HG03442 (cell line): ENCODE results near the gene MED13L.
A peak's percentile ranks its signal among the peaks of the same experiment; 100 is the strongest.

ENCODE experiments used
- ATAC-seq: cut with Tn5 transposase; IDR thresholded peaks from one replicate; pipeline ENCODE4 v1.9.1; 2021; ENCODE audit warnings: mild to moderate bottlenecking, moderate library complexity; ENCODE audit not compliant: unreplicated experiment

MED13L gene

DNA sequence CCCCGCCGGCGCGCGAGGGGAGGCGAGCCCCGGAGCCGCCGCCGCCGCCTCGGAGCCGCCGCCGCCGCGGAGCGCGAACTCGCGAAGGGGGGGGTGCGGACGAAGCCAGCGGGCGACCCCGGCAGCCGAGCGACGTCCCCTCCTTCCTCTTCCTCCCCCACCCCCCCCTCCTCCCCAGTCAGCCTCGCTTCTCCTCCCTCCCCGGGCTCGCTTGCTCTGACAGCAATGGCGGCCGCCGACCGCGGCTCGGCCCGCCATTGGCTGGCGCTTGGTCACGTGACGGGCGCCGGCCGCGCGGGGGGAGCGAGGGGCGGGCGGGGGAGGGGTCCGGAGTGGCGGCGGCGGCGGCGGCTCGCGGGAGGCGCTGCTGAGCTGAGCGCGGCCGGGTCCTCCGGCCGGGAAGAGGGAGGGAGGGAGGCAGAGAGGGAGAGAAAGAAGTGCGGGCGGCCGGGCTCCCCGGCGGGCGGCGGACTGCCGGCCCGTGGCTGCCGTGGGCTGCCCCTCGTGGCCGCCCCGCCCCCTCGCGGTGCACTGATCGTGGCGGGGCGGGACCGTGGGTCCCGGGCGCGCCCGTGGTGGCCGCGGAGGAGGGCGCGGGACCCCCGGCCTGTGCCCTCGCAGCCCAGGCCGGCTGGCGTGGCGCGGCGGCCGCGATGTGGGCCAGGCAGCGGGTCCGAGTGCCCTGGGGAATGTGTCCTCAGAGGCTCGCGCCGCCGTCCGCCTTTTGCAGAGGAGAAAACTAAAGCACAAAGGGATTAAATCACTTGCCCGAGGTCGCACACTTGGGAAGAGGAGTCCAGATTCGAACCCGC lies at the start of gene MED13L:
Gene MED13L (minus strand): TSS at position 227 of the 812 bp plus-strand sequence. CDS start 562 bp downstream, outside the sequence.
- ATAC-seq = peak; percentile 81

DNA sequence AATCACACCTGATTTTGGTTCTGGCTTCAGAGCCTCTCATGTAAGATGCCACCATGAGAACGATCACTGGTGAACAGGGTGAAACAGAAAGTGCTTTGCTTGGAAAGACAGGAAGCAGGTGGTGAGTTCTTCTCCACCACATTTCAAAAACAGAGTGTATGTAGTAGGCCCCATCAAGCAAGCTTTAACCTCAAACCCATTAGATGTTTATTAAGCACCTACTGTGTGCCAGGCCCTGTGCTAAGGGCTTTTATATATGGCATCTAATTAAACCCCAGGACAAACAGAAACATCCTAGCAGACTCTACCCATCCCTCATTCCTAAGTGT lies 47.8 kb upstream of the MED13L start:
- peak; percentile 72 for ATAC-seq

DNA sequence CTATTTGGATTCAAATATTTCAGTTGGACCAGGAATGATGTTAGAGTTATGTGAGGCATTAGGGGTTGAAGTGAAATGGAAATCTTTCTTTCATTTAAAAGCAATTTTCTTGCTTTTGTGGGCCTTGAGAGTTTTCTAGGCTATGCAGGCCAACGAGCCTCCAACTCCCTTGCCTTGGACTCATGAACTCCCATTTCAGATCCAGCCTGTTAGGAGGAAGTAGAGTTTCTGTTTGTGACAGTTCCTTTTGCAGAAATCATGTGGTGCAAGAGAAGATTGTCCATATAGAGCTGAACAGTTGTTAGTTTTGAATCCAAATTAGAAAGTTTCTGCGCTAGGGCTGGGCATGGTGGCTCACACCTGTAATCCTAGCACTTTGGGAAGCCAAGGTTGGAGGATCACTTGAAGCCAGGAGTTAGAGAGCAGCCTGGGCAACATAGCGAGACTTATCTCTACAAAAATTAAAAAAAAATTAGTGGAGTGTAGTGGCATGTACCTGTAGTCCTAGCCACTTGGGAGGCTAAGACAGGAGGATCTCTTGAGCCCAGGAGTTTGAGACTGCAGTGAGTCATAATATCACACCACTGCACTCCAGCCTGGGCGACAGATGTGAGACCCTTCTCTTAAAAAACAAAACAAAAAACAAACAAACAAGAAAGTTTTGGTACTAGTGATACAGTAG lies 47.3 kb upstream of the MED13L start:
- ATAC-seq = no peak

DNA sequence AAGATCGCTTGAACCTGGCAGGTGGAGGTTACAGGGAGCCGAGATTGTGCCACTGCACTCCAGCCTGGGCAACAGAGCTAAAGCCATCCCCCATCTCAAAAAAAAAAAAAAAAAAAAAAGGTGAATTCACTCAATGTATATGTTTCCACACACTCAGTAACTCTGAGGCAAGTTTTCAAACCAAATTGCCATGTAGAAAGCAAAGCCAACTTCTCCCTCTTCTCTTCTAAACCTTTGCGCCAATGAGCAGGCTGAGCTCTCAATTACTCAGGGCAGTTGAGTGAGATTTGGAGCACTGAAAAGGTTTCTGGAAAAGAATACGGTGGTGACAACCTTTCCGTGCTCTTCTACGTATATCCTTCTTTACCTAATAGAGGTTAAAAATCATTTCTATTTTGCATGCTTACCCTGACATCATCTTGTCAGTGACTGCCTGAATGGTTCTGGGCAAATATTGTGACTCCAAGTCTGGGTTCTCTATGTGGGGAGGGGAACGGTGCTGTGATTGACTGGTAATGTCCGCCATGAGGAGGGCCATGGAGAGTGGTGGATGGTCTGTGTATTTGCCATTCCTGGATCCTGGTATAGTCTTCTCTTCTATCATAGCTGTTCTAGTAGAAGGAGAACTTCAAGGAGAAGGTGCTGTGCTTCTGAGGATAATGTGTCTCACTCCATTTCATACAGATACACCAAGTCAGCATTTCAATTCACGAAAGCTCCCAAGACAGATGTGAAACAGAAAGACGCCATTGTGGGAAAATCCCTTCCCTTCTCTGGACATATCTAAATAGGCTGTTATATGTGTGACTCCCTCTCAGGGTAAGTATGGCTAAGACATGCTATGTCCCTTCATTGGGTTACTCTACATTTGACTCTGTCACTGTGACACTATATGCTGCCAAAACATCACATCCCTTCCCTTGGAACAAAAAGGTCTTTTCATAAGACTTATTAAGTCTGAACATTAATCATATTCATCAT lies 46.2 kb upstream of the MED13L start:
- no peak for ATAC-seq

DNA sequence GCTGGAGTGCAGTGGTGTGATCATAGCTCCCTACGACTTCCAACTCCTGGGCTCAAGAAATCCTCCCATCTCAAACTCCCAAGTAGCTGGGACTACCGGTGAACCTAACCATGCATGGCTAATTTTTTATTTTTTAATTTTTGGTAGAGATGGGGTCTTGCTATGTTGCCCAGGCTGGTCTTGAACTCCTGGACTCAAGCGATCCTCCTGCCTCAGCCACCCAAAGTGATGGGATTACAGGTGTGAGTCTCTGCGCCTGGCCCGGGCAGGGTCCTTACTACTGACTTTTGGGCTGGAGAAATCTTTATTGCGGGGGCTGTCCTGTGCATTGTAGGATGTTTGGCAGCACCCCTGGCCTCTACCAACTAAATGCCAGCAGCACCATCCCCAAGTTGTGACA lies 44.4 kb upstream of the MED13L start:
- no peak for ATAC-seq

DNA sequence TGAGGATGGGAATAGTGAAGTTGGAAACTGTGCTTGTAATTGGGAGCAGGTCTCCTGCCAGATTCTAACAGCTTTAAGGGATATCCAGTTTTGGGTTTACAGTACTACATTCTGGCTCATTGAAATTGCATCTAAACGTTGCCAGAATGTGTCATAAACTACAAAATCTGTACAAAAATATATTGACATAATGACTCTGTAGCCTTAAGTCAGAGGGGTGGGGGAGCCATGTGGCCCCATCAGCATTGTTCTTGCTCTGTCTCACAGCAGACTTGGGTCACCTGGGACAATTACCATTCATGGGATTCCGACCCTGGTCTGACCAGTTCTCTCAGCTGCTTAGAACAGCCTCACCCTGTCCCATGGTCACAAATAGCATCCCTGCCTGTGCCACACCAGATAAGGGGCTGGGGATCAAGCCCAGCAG lies 43.3 kb upstream of the MED13L start:
- ATAC-seq = no peak

DNA sequence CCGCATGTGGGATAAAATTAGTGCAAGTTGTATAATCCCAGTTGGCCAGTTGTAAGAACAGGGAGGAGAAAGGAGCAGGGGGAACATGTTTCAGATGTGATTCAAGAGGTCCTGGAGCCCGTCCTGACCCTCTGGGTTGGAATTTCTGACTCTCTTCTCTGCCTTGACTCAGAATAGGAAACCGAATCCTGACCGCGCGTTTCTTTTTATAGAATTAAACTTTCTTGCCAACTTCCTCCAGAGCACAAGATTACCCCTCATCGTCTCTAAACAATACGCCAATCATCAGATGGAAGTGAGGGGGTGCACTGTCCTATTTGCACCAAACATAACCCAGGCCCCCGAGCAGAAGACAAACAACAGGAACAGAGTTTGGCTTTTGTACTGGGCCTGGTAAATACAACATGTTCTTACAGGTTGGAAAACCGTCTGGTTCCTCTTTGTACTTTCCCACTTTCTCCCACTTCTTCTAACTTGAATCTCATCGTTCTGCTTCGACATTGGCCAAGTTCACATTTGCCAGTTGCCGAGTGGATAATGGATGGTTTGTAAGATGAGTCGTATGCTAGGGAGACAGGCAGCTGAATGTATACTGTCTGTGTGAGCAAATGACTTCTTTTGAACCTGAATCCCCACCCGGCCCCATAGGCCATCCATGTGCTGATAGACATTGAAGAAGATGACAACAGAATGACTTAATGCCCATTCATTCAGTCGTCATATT lies 42.6 kb upstream of the MED13L start:
- ATAC-seq = no peak

DNA sequence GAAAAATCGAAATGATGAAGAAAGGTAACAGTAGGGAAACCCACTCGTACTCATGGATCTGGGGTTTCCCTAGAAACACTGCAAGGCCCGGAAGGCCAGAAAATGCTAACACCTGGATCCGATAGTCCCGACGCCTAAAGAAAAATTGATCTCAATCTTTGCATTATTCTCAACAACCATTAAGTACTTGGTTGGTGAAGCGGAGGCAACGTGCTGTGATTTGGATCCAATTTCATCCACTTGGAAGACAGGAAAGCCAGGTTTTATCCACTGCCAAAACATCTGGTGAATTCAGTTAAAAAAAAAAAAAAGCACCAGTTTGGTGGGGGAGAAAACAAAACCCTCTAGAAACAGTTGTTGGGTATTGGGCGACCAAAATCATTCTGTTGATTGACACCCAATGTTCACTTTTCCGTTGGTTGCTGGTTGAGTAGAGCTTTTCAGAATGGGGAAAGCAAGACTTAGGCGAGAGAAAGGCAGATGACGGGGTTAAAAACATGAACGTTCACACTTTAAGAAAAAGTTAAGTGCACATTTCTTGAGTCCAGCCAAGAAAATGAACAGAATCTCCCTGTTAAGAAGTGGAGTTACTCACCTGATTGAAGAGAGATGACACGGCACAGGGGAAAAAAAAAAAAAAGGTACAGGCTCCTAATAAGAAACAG lies 41.9 kb upstream of the MED13L start:
- no peak for ATAC-seq

DNA sequence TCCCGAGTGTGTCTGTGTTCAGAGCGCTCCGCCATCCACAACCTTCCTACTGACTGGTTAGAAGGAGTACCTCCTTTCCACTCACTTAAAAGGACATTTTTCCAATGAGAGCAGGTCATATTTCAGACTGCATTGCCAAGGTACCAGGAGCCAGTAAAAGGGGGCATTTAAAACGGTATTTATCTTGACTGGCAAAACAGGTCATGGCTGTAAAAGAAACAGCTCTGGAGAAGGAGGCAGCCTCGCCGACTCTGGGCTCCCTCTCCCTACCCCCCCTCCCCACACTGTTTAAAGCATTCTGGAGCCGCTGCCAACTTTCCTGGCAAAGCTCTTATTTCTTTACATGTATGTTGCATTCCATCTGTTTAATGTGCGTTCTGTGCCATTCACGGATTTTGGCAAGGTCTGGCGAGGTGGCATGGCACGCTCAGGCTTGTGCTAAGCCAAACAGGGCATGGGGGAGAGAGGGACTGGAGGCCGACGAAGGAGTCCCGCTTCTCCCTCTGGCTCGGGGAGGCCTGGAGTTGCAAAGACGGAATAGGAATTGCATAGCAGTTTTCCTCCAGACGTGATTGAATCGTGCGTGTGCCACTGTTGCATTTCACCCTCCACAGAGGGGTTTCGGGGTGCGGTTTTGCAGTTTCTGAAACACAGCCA lies 41.2 kb upstream of the MED13L start:
- ATAC-seq = no peak

DNA sequence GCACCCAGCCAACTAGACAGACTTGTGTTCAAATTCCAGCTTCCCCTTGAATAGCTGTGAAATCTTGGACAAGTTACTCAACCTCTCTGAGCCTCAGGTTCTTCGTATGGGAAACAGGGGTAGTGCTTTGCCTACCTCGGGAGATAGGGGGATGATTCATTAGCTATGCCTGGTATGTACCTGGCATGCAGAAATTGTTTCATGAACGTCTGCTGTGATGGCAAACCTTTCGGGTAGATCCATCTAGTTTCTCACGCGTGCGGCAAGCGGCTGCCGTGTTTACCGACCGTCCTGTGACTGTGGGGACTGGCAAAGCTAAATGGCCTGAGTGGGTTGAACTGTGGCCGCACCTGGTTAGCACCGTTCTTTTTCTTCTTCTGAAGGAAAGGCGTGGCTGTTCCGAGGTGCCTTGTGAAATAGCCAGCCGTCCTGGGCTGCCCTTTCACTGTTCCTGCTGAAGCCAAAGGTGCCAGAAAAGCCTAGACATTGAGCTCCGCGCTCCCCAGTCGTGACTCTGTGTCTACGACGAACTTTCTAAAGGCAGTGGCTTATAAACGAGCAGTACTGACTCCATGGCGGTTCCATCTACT lies 40.6 kb upstream of the MED13L start:
- ATAC-seq = no peak

DNA sequence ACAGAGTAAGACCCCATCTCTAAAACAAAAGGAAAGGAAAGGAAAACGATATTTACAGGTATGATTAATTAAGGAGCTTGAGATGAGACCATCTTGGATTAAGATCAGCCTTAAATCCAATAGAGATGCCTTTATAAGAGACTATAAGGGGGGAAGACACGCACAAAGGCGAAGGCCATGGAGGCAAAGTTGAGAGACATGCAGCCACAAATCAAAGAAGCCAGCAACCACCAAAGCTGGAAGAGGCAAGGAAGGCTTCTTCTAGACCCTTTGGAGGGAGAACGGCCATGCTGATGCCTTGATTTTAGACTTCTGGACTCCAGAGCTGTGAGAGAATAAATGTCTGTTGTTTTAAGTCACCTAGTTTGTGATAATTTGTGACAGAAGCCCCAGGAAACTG lies 39.6 kb upstream of the MED13L start:
- no peak for ATAC-seq

DNA sequence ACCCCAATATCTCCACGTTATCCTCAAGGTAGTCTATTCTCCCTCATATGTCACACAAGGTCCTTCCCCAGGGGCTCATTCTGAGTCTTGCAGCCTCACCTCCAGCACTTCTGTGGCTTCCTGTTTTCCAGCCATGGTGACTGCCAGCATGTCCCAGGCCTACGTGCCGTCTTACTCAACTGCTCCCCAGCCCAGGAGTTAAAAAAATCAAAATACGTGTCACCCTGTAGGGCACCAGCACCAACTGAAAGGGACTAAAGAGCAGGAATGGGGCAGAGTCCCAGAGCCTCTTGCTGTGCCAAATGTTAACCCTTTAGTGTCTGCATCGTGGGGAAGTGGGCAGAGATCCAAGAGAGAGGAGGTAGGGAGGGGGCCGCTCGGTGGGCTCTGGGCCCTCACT lies 37.0 kb upstream of the MED13L start:
- no peak for ATAC-seq

DNA sequence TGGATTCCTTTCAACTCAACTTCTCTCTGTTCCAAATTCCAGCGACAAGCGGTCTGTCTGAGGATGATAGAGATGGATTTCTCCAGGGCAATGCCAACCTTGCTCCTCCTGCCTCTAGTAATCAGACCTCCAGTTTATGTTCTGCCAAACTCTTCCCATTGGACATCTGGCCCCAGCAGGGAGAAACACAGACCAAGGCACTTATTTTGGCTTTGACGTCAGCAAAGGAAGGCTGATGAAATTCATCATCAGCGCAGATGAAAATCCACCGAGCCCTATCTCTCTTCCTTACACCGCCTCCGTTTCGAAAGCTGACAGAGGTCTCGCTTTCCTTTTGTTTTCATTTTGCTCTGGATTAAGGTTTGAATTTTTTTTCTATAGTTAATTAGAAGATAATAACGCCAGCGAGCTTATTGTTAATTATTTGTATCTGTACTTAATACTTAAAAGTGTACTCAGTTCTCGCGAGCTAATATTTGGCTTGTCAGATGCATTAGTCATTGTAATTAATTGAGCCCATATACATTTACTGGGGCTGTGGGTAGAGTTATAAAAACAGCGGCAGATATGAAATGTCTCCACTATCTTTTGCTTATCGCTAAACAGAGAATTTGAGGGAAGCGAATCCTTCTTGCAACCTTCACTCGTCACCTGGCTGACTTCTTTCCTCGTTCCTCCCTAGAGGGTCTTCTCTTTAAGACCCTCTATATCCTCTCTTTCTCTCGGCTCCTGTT lies 35.9 kb upstream of the MED13L start:
- no peak for ATAC-seq

DNA sequence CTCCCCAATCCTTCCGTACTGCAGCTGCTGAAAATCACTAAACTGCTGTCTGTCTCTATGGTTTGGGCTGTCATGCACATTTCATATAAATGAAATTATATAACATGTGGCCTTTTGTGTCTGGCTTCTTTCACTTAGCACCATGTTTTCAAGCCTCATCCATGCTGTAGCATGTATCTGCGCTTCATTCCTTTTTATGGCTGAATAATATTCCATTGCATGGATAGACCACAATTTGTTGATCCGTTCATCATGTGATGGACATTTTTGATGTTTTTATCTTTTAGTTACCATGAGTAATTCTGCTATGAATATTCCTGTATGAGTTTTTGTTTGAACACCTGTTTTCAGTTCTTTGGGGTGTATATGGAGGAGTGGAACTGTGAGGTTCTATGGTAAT lies 32.6 kb upstream of the MED13L start:
- no peak for ATAC-seq

DNA sequence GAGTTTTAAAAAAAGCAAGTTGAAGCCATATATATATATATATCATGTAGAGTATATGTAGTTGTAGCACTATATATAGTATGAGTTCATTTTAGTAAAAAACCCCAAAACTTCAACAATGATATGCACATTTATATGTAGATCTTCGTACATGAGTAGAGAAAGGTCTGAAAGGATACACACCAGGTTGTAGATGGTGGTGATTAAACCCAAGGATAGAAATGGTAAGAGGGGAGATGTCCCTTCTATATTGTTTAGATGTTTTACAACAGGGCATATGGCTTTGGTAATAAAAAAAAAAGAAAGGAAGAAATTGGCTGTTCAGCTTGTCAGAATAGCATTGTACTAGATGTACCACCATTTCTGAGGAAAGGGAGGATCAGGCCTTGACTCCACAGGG lies 31.9 kb upstream of the MED13L start:
- no peak for ATAC-seq

DNA sequence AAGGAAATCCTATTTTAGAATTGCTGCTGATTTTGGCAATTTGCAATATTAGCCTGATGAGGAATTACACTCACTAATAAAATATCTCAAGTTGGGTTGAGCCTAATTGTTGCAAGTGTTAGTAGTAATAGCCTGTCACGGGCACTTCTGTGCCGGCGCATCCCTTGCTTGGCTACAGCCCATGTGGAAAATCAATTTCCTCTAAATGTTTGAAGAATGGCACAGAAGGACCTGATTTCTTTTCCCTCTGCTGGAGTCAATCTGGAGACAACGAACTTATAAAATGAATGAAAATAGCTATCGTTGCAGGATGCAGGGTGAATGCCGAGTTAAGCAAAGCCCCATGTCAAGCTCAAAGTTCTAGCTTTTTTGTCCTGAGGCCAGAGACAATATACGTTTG lies 31.2 kb upstream of the MED13L start:
- ATAC-seq = no peak

DNA sequence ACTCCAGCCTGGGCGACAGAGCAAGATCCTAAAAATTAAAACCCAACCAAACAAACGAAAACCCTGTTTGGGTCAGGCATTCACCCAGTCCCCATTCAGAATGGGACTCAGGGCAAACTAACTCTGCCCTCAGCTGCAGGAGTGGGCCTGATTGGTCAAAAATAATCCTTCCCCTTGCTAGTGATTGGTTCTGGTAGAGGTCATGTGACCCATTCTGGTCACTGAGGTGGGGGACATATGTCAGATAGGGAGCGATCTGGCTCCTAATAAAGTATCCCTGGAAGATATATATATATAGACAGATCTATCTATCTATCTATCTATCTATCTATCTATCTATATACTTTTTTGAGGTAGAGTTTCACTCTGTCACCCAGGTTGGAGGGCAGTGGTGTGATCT lies 29.5 kb upstream of the MED13L start:
- no peak for ATAC-seq

DNA sequence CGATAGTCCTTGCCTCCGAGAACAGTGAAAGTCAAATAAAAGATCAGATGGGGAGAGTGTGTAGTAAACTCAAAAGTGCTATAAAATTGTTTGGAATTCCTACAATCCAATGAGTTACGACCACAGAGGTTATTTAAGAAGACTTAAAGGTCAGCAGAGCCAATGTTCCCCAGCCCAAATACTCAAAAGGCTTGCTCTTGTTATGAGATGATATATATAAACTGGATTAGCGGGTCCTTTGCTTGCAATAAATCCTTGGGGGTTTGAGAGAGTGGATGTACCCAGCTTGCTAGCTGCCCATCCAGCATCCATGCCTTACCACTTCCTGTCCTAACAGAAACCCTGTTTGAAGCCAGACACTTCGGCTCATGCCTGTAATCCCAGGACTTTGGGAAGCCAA lies 29.0 kb upstream of the MED13L start:
- ATAC-seq = no peak

DNA sequence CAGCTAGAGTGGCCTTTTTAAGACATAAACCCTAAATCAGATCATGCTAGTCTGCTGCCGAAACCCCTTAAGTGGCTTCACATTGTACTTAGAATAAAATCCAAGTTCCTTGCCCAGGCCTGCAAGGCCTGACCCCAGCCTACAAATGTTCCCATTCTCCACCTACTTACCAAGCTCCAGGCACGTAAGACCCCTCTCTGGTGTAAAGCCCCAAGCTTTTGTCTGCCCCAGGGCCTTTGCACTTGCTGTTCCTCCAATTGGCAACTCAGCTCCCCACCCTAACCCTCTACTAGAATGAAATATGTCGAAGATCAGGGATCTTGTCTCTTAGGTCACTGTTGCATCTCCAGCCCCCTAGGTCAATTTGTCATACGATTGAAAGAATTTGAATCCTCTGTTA lies 27.1 kb upstream of the MED13L start:
- ATAC-seq = no peak
